Thyroid gland (tissue), 4 donors: Measurements from ENCODE around the gene H2BW1.
"Not testable (repeated sequence)": the region's sequence is repeated elsewhere in the genome, so short reads cannot be mapped to it uniquely, and the experiment has no call there.

Source experiments
- CTCF ChIP-seq, 6 experiments: fragments of 200-600 bp in 3 of 6; fragments of 450-650 bp in 3 of 6; sonication (generic) in 3 of 6; IDR thresholded peaks; one replicate each; pipeline ENCODE4 v1.5.1; 2016 to 2019; ENCODE audit warnings: antibody characterized with exemption in 6 of 6, mild to moderate bottlenecking in 2 of 6, inconsistent platforms in 1 of 6, moderate library complexity in 1 of 6
- POLR2A ChIP-seq, 2 donors: fragments of 450-650 bp; IDR thresholded peaks; one replicate each; pipeline ENCODE4 v1.6.1; 2017; ENCODE audit warnings: antibody characterized with exemption in 2 of 2, mild to moderate bottlenecking in 2 of 2, moderate library complexity in 1 of 2

GRCh38 chrX:103962411-103963278 lies 50.9 kb downstream of the H2BW1 start, which contains the start of gene TMSB15B:
- not testable (repeated sequence) for TF ChIP-seq CTCF, POLR2A (IDR thresholded peaks at IDR 0.05)
